ENCODE results near the gene SFT2D1.

Gene SFT2D1

GRCh38 chr6:166325383-166326042 is 16.8 kb downstream of the SFT2D1 start:
- no peak for DNase-seq (ENCODE audit: extremely low read depth, low read depth)
- no peak for TF ChIP-seq CTCF (IDR thresholded peaks at IDR 0.05; ENCODE audit: low read depth, low read length, missing control alignments)
- no peak overlapping the region for H3K4me3 ChIP-seq (replicated peaks; ENCODE audit: low read depth, low read length)

GRCh38 chr6:166323395-166323794 is 18.9 kb downstream of the SFT2D1 start:
- TF ChIP-seq CTCF (IDR thresholded peaks at IDR 0.05; ENCODE audit: low read depth, low read length, missing control alignments): no peak
- H3K4me3 ChIP-seq (replicated peaks; ENCODE audit: low read depth, low read length): no peak overlapping the region
- no peak for DNase-seq (ENCODE audit: extremely low read depth, low read depth)

- DNase-seq (ENCODE audit: extremely low read depth, low read depth): no peak
- TF ChIP-seq CTCF (IDR thresholded peaks at IDR 0.05; ENCODE audit: low read depth, low read length, missing control alignments): no peak
- H3K4me3 ChIP-seq (replicated peaks; ENCODE audit: low read depth, low read length): no peak overlapping the region
Observed at GRCh38 chr6:166318649-166319600, 23.4 kb downstream of the SFT2D1 start.

GRCh38 chr6:166318227-166318626 is 24.1 kb downstream of the SFT2D1 start:
- no peak overlapping the region for H3K4me3 ChIP-seq (replicated peaks; ENCODE audit: low read depth, low read length)
- TF ChIP-seq CTCF (IDR thresholded peaks at IDR 0.05; ENCODE audit: low read depth, low read length, missing control alignments): no peak
- DNase-seq (ENCODE audit: extremely low read depth, low read depth): no peak

DNA sequence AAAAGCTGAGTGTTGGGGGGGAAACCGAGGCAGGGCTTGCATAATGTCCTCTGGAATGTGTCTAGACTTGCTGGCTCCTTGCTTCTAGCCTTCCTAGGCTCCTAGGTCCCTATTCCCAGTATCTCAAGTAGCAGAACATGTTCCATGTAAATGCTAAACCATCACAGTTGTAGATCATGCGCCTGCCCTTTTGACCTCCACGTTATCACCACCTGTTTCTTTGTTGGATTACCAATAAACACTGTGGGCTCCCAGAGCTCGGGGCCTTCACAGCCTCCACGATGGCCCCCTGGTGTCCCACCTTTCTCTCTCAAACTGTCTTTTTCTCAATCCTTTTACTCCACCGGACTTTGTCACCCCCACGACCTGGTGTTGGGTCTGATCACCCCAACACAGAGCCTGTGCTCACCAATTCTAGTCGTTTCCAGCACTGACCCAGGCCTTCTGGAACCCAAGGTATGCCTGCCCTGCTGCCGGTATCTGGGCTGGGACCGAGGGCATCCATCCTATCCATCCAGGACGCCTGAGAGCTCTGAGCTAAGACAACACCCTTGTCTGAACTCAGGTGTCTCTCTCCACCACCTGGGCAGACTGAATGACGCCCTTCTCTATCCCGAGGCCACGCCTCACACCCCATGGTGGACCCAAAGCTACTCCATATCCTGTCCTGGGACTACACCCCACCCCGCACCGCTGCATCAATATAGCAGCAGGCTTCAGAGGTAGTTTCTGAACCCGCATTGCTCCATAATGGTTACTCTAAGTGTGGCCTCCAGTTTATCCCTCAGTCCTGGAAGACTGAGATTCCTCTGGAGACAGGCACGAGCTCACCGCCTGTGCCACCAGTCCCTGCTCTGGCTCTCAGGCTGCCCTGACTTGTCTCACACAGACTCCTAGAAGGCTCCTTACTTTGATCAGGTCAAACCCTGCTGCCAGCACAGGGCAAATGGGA is 24.8 kb downstream of the SFT2D1 start:
- no peak overlapping the region for H3K4me3 ChIP-seq (replicated peaks; ENCODE audit: low read depth, low read length)
- TF ChIP-seq CTCF (IDR thresholded peaks at IDR 0.05; ENCODE audit: low read depth, low read length, missing control alignments): no peak
- no peak for DNase-seq (ENCODE audit: extremely low read depth, low read depth)

DNA sequence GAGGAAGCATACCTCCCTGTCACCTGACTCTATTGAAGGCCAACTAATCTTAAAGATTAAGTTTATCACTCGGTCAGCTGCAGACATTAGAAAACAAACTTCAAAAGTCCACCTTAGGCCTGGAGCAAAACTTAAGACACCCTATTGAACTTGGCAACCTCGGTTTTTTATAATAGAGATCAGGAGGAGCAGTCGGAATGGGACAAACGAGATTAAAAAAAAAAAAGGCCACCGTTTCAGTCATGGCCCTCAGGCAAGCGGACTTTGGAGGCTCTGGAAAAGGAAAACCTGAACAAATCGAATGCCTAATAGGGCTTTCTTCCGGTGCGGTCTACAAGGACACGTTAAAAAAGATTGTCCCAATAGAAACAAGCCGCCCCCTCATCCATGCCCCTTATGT is 26.9 kb downstream of the SFT2D1 start:
- no peak for TF ChIP-seq CTCF (IDR thresholded peaks at IDR 0.05; ENCODE audit: low read depth, low read length, missing control alignments)
- no peak overlapping the region for H3K4me3 ChIP-seq (replicated peaks; ENCODE audit: low read depth, low read length)
- DNase-seq (ENCODE audit: extremely low read depth, low read depth): no peak

Data from HFF-Myc (cell line).